ENCODE results near the gene CDX1. TPM values are rescaled to one million over a fixed set of nuclear protein-coding genes. Genes with fewer than 3 reads are reported as not detected.

CDX1 gene
- total RNA-seq, 4 donors from 2014 or later, result not detected

DNA sequence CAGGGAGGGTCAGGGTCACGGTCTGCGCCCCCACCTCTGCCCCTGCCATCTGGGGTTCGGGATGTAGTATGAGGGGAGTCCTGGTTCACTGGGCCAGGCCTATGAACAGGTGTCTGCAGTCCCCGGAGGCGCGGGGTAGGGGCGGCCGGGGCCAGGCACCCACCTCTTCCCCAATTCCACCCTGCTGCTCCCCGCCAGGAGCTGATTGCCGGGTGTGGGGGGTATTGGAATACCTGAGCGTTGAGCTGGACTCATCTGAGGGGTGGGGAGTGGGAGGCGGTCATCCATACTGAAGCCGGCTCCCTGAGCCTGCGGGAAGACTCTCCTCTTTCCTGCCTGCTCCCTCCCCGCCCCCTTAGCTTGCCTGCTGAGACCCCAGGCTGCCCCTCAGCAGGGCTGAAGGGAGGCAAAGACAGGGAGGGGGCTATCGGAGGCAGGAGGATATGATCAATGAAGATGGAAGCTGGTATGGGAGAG lies 24.0 kb downstream of the CDX1 start:
- TF ChIP-seq, protein P1, sequence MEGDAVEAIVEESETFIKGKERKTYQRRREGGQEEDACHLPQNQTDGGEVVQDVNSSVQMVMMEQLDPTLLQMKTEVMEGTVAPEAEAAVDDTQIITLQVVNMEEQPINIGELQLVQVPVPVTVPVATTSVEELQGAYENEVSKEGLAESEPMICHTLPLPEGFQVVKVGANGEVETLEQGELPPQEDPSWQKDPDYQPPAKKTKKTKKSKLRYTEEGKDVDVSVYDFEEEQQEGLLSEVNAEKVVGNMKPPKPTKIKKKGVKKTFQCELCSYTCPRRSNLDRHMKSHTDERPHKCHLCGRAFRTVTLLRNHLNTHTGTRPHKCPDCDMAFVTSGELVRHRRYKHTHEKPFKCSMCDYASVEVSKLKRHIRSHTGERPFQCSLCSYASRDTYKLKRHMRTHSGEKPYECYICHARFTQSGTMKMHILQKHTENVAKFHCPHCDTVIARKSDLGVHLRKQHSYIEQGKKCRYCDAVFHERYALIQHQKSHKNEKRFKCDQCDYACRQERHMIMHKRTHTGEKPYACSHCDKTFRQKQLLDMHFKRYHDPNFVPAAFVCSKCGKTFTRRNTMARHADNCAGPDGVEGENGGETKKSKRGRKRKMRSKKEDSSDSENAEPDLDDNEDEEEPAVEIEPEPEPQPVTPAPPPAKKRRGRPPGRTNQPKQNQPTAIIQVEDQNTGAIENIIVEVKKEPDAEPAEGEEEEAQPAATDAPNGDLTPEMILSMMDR (IDR thresholded peaks at IDR 0.05; ENCODE audit: low read depth), result no peak

DNA sequence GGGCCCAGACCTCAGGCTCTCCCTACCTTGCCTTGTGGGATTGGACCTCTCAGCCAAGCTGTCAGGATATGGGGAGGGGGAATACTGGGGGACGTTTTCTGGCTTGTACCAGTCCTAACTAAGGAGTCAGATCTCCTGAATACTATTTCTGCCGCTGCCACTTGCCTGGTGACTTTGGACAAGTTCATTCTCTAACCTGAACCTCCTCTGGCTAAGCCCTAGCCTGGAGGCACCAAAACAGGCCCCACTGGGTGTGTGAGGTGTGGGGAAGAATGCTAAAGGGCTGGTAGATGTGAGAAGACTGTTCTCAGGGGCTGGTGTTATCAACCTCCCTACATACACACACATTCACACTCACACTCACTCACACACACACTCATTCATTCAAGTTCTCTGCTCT lies 24.4 kb downstream of the CDX1 start:
- TF ChIP-seq, protein P1 (IDR thresholded peaks at IDR 0.05; ENCODE audit: low read depth), result no peak

GRCh38 chr5:150192462-150192861 lies 25.9 kb downstream of the CDX1 start:
- TF ChIP-seq, protein P1 (IDR thresholded peaks at IDR 0.05; ENCODE audit: low read depth), result no peak

DNA sequence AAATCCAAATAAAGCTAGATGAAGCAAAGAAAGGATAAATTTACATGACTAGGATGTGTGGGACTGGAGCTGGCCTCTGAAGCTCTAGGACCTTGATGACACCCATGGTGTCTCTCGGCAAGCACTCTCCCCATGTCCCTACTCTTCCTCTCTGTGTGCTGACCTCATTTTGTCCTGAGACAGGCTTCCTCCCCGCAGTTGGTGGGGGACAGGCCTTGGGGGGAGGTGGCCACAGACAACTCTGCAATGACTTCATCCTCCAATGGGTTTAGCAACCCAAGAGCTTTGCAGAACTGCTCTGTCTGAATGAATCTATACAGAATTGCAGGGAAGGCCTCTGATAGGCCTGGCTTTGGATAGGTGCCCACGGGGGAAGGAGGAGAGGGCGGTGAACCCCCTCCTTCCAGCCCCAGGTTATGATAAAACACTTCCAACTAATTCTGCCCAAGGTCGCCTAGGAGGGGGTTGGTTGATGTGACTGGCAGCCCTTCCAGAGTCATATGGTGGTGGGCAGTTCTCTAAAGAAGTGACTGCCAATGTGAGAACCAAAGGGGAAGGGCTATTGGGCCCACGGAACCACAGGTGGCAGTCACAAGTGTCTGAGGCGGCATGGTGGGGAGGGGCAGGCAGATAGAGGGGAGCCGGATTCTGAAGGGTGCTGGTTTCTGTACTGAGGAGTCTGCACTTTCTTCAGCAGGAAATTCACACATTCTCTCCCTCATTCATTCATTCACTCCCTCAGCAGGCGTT lies 29.3 kb downstream of the CDX1 start:
- TF ChIP-seq, protein P1 (IDR thresholded peaks at IDR 0.05; ENCODE audit: low read depth), result no peak

GRCh38 chr5:150196514-150196913 lies 29.9 kb downstream of the CDX1 start:
- TF ChIP-seq, protein P1 (IDR thresholded peaks at IDR 0.05; ENCODE audit: low read depth), result no peak

GRCh38 chr5:150196986-150197385 lies 30.4 kb downstream of the CDX1 start:
- TF ChIP-seq, protein P1 (IDR thresholded peaks at IDR 0.05; ENCODE audit: low read depth), result no peak

DNA sequence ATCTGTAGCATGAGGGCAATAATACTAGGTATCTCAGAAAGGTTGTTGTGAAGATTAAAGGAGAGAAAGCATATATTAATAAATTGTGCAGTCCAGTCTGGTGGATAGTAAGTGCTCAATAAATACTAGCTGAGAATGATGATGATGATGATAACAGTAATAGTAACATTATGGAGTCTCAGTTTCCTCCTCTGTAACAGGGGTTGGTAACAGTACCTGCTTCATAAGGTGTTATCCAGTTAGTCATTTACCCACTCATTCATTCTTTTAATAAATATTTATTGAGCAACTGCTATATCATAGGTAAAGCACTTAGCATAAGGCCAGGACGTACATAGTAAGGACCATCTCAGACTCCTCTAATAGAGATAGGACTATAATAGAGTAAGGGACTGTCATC lies 30.9 kb downstream of the CDX1 start:
- TF ChIP-seq, protein P1 (IDR thresholded peaks at IDR 0.05; ENCODE audit: low read depth), result no peak
